ENCODE results near the gene SCG5. TPM values are rescaled to one million over a fixed set of nuclear protein-coding genes. Genes with fewer than 3 reads are reported as not detected.
A peak's percentile ranks its signal among the peaks of the same experiment; 100 is the strongest.

SCG5 gene
- polyA plus RNA-seq, 1 of the 3 experiments (the other 2 are of a cell fraction): 11.0 TPM

- ChIA-PET CTCF (interaction anchor here (1.2 to 1.3 kb wide), 2 partner anchors 40 to 134 kb away, joined by 3 to 4 read pairs; no protein-coding TSS in a partner anchor), POLR2A (no interaction called here)
- no peaks in the 10 kb centered on the region for H3K9me2 ChIP-seq
- H3K9ac ChIP-seq: no peak overlapping the region
- H3K27ac ChIP-seq (ENCODE audit: low read depth in 2 of 2, low read length in 1 of 2): no peak overlapping the region
- H3K4me2 ChIP-seq: no peak overlapping the region
- no peaks in the 10 kb centered on the region for H3K79me2 ChIP-seq (ENCODE audit: insufficient read depth)
- 90% methylated on average over 9 of the region's 9 CpGs for WGBS (ENCODE audit: low lambda C conversion rate)
- no peaks in the 10 kb centered on the region for H3K9me3 ChIP-seq
- H3K4me1 ChIP-seq (ENCODE audit: control insufficient read depth in 1 of 2, insufficient read depth in 2 of 2, low read depth in 1 of 2, low read length in 1 of 2): peaks cover 0 to 16% of the 10 kb centered on the region in 2 experiments; a peak in 2 of 4 replicates
- no peaks in the 10 kb centered on the region for H3K36me3 ChIP-seq (replicated peaks in 1 of 2; ENCODE audit: control insufficient read depth in 1 of 2, insufficient read depth in 2 of 2, low read length in 1 of 2)
- H2AFZ ChIP-seq (ENCODE audit: low read depth): no peak overlapping the region
- H4K20me1 ChIP-seq (ENCODE audit: insufficient read depth): no peaks in the 10 kb centered on the region
- peaks cover 29% of the 10 kb centered on the region for H3F3A ChIP-seq (replicated peaks; ENCODE audit: insufficient read depth)
- TF ChIP-seq MXI1 (IDR thresholded peaks at IDR 0.05; ENCODE audit: low read depth, low read length): no peak
- TF ChIP-seq MEF2A (IDR thresholded peaks at IDR 0.05; ENCODE audit: borderline replicate concordance, low read depth): no peak
- no peak for TF ChIP-seq FOSL2 (IDR thresholded peaks at IDR 0.05; ENCODE audit: borderline replicate concordance, low read depth)
- TF ChIP-seq TEAD4 (IDR thresholded peaks at IDR 0.05; ENCODE audit: borderline replicate concordance, insufficient read depth): no peak
- no peak for TF ChIP-seq TCF12 (IDR thresholded peaks at IDR 0.05)
- TF ChIP-seq RXRA (IDR thresholded peaks at IDR 0.05; ENCODE audit: borderline replicate concordance, low read depth): no peak
- TF ChIP-seq MAX (IDR thresholded peaks at IDR 0.05; ENCODE audit: low read depth): no peak
- H3K27me3 ChIP-seq (ENCODE audit: insufficient read depth): no peaks in the 10 kb centered on the region
- no peak overlapping the region for H3K4me3 ChIP-seq (ENCODE audit: low read depth in 2 of 2, low read length in 1 of 2)
- no peak for DNase-seq
Measured at GRCh38 chr15:32709295-32710033, 68.0 kb downstream of the SCG5 start.

- H3K27ac ChIP-seq (ENCODE audit: low read depth in 2 of 2, low read length in 1 of 2): peak overlapping the region in 1 of 2 experiments; percentile 17; a peak in 1 of 4 replicates
- H3K36me3 ChIP-seq (replicated peaks in 1 of 2; ENCODE audit: control insufficient read depth in 1 of 2, insufficient read depth in 2 of 2, low read length in 1 of 2): no peaks in the 10 kb centered on the region
- H3K9me3 ChIP-seq: no peaks in the 10 kb centered on the region
- H3F3A ChIP-seq (replicated peaks; ENCODE audit: insufficient read depth): peaks cover 27% of the 10 kb centered on the region
- peaks cover 3% of the 10 kb centered on the region; the same call in 1 of the 2 replicates for H4K20me1 ChIP-seq (ENCODE audit: insufficient read depth)
- WGBS (ENCODE audit: low lambda C conversion rate): 56% methylated on average over 4 of the region's 4 CpGs
- CTCF ChIA-PET: interaction anchor here (1.1 kb wide), 1 partner anchor 53 kb away, joined by 5 read pairs; no protein-coding TSS in a partner anchor
- H3K79me2 ChIP-seq (ENCODE audit: insufficient read depth): peaks cover 31% of the 10 kb centered on the region
- no peaks in the 10 kb centered on the region for H3K9me2 ChIP-seq
- peaks cover 0 to 11% of the 10 kb centered on the region in 2 experiments; a peak in 1 of 4 replicates for H3K4me1 ChIP-seq (ENCODE audit: control insufficient read depth in 1 of 2, insufficient read depth in 2 of 2, low read depth in 1 of 2, low read length in 1 of 2)
- DNase-seq: no peak
- no peak overlapping the region for H3K4me3 ChIP-seq (ENCODE audit: low read depth in 2 of 2, low read length in 1 of 2)
- TF ChIP-seq RCOR1 (IDR thresholded peaks at IDR 0.05; ENCODE audit: low read length) (no peak), FOXM1 (IDR thresholded peaks at IDR 0.05; ENCODE audit: low read depth) (no peak), USF2 (IDR thresholded peaks at IDR 0.05; ENCODE audit: borderline replicate concordance, low read depth, low read length) (no peak), SIN3A (IDR thresholded peaks at IDR 0.05; ENCODE audit: borderline replicate concordance, low read depth, low read length) (no peak), JUND (IDR thresholded peaks at IDR 0.05) (no peak), NFIC (IDR thresholded peaks at IDR 0.05; ENCODE audit: borderline replicate concordance) (no peak), CTCF (IDR thresholded peaks at IDR 0.05) (no peak), CHD2 (IDR thresholded peaks at IDR 0.05; ENCODE audit: low read length, partially characterized antibody) (no peak), EZH2phosphoT487 (IDR thresholded peaks at IDR 0.05; ENCODE audit: borderline replicate concordance, low read depth) (no peak), GATA2 (CRISPR knock-in tag; IDR thresholded peaks at IDR 0.05) (no peak), FOXJ3 (CRISPR knock-in tag; IDR thresholded peaks at IDR 0.05) (no peak), SMC3 (IDR thresholded peaks at IDR 0.05; ENCODE audit: low read depth, low read length) (no peak), POLR2AphosphoS5 (IDR thresholded peaks at IDR 0.05; ENCODE audit: low read depth, low read length) (no peak), TCF12 (IDR thresholded peaks at IDR 0.05) (no peak), NRF1 (IDR thresholded peaks at IDR 0.05; ENCODE audit: low read depth, low read length) (no peak), GABPA (IDR thresholded peaks at IDR 0.05; ENCODE audit: low read depth) (no peak), ELF1 (IDR thresholded peaks at IDR 0.05) (no peak), PBX3 (IDR thresholded peaks at IDR 0.05) (no peak)
- POLR2A ChIA-PET: no interaction called here
- H3K27me3 ChIP-seq (ENCODE audit: insufficient read depth): no peaks in the 10 kb centered on the region
- 0 out of 2 replicates have a peak overlapping the region, but pooled peaks have one; percentile 4 for H2AFZ ChIP-seq (ENCODE audit: low read depth)
- H3K9ac ChIP-seq: no peak overlapping the region
- no peak overlapping the region for H3K4me2 ChIP-seq
Measured at GRCh38 chr15:32715276-32715675, 73.8 kb downstream of the SCG5 start.

Measured in SK-N-SH (cell line).